NCI-H345 (cell line): Measurements from ENCODE around the gene FARS2.

Experiments used
- DNase-seq: peaks from one replicate; lab custom pipeline; 2025; lab: John Stamatoyannopoulos, UW

The FARS2 gene

DNA sequence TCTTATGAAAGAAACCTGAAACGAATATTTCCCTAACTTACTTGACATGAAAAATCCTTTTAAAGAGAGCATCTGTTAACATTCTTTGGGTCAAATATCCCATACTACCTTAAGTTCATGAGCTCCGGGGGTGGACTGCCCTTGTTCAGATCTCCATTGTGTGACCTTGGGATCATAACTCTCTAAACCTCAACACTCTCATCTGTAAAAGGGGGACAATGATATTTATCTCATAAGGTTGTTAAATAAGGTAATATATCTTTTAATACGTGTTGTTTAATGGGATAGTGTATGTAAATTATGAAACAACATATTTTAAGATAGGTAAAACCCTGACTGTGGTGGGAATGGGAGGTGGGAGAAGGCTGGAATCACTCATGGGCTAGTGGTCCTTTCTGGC lies 326.3 kb downstream of the FARS2 start:
- no peak for DNase-seq

DNA sequence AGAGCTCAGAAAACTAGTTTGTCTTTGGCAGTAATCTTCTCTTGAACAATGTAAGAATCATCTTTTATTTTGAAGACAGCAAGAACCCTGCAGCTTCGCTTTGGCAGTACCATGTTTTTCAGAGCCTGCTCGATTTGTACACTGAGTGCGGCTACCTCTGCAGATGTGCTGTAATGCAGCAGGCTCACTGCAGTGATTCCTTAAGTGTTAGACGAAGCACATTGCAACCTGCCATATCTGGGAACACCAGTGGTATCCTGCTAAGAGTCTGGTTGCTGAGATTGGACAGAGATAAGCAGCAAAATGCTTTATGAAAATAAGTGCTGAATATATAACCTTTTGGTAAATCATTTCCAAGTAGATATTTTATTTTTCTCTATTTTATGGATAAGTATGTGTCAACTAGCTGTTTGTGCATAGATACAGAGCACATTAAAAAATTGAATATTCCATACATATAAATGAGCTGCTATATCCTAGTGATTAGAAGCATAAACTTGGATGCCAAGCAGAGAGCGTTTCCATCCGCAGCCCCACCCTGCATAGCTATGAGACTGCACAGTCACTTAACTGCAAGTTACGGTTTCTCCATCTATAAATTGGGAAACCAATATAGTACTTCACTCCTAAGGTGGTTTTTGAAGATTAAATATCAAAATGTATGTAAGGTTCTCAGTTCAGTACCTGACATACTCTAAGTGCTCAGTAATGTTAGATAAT lies 328.3 kb downstream of the FARS2 start:
- no peak for DNase-seq

DNA sequence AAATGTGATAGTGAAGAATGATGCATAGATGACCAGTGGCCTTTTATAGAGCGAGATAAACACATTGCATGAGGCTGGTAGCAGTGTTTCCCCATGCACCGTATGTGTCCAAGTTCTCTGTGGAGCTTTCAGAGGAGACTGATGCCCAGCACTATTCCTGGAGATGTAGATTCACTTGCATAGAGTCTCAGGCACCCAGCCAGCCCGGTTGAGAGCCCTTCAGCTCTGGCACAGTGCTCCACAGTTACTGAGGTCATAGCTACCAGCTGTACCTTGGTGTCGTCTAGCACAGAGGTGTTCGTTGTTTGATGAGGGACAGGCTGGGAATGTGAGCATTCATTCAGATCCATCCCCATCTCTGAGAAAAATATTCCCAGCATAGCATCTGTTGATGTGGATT lies 328.9 kb downstream of the FARS2 start:
- peak; percentile 15 for DNase-seq

DNA sequence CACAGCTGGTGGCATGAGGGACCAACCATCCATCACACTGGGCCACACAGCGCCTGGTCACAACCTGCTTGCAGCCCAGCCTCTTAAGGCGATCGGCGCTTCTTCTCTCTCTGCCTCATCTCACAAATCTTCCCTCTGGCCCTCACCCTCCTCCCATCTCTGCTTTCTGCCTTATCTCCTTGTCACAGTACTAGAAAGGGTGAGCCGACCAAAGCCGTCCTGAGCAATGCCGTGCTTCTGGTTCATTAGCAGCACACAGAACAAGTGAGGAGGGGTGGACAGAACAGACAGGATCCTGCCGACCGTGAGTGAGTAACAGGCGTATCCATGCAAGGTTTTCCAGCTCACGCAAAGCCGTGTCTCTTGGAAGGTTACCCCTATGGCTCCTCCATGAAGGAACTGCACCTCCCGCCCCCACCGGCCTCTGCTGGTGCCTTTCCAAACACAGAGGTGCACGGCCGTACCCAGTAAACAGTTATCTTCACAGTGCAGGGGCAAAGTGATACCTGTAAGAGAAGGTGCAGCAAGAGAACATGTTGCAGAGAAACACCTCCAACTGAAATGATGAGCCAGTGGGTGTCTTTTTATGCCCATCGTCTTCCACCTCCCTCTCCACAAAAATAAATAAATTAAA lies 331.7 kb downstream of the FARS2 start:
- no peak for DNase-seq

DNA sequence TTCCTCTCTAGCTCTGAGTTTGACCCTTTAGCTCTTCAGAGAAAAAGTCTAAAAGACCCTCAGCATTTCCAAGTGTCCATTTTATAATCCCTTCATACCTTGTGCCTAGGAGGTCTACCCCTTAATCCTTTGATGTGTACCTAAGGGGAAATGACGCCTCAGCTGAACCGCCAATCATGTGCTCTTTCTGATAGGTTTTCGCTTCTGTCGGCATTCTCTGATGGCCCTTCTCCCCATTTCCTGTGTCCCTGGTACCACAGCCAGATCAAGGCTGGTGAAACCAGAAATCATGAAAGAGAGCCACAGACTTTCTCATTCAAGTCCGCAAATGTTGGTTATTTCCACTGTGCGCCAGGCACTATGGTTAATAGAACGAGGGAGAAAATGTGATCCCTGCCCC lies 333.9 kb downstream of the FARS2 start:
- no peak for DNase-seq

DNA sequence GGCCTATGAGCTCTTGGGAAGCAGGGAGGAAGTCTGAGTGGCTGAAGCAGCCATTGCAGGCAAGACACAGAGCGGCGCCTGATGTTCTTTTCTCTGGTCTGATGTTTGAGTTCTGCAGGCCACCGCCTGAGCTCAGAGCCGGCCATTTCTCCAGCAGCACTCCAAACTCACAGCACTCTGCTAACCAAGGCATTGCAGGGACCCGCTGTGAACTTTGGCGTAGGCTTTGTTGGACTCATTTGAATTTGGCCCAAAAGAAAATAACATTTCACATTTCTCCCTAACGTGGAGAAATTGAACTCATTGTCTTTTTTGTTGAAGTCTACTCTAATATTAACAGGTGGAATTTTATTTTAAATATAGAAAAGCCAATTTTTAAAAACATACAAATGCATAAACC lies 336.1 kb downstream of the FARS2 start:
- no peak for DNase-seq

DNA sequence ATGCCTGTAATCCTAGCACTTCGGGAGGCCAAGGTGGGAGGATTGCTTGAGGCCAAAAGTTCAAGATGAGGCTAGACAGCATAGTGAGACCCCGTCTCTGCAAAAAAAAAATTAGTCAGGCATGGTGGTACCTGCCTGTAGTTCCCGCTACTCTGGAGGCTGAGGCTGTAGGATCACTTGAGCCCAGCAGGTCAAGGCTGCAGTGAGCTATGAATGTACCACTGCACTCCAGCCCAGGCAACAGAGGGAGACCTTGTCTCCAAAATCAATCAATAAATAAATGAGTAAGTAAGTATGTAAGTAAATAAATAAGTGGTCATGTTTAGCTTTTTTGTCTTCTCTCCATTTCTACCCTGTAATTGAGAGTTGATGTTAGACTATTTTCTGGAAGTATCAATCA lies 336.8 kb downstream of the FARS2 start:
- no peak for DNase-seq

DNA sequence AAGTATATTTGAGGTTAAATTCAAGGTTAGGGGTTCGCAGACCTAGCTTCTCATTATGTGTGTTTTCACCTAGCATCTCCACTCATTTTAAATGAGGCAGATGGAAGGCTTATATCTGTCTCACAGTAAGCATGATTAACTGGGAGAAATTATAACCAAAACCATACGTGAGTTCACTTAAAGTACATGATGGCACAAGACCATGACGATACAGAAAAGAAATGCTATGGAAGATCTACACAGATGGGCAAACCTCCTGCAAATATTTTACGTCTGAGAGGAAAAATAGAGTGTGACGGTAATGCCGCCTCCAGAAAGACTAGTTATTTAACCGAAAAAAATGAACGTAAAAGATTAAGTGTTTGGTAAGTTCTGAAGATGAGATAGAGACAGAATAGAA lies 337.8 kb downstream of the FARS2 start:
- no peak for DNase-seq

DNA sequence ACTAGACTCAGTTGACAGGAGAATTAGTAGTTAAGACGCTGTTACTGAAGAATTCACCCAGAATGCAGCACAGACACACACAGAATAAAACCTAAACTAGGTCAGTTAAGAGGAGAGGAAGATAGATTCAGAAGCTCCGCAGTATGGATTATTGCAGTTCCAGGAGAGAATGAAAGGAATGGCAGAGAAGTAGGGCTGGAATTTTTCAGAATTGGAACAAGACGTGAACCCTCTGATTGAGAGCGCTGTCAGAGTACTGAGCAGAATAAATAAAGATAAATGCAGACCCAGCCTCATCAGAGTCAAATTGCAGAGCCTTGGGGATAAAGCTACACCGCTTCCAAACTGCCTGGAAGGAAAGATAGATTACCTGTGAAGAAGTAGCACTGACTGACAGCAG lies 344.6 kb downstream of the FARS2 start:
- DNase-seq, result no peak

DNA sequence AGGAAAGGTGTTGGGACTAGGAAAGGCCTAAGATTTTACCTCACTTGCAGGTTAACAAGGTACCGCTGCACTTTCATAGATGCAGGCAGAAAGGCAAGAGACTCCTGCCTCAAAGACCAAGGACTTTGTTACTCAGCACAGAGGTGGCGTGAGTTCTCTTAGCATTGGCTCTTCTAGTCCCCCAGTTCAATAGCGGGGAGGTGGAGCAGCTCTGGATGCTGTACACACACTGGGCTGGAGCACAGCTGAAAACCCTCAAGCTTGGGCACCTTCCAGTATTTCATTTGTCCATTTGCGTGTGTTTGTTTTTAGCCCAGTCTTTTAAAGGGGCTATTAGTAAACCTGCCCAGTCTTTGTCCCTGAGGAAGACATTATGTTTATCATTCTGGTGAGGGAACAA lies 345.2 kb downstream of the FARS2 start:
- DNase-seq, result no peak

DNA sequence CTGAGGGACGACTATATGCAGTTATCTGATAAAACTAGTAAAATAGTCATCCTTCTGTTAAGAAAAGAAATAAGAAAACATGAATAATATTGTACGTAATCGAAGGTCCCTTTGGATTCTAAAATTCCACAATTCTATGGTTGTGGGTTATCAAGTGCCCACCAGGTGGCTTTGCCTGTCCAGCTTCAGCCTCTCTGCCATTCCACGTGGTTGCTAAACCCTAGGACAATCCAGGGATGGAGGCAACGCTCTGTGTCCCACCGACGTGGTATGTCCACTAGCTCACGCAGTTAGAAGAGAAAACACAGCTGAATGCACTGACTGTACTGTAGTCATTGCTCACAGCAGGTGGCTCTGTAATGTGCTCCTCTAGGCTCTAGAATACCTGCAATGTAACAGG lies 349.3 kb downstream of the FARS2 start:
- no peak for DNase-seq

DNA sequence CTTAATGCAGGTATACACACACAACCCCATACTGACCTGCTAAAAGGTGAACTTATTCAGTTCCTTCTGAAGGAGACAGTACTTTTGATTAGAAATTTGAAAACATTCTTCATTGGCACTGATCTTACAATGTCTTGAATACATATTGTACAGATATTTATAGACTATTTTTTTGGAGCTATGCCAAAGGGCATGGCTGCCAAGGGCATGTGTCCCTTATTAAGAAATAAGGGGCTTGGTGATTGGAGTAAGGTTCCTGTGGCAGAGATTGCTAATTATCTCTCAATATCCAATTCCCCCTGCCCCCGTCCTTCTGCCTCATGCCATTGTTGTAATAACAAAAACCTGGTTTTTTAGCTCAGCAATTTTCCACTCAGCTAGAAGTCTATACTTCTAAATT lies 355.9 kb downstream of the FARS2 start:
- no peak for DNase-seq

DNA sequence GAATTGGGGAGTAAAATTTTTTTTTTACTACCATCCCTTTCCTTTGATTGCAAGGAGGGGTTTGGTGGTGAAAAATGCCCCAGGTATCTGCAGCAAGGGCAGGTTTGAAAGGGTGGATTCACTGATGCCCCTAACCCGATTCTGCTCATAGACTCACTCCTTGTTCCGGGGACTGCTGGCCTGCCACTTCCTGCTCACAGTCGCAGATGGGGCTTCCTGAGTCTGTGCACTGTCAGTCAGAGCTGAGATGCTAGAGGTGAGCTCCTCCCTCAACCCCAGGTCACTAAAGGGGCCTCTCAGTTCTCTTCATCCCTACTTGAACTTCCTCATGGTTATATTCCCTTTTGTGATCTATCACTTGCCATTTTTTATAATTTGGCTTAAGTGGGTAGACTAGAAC lies 357.9 kb downstream of the FARS2 start:
- no peak for DNase-seq

DNA sequence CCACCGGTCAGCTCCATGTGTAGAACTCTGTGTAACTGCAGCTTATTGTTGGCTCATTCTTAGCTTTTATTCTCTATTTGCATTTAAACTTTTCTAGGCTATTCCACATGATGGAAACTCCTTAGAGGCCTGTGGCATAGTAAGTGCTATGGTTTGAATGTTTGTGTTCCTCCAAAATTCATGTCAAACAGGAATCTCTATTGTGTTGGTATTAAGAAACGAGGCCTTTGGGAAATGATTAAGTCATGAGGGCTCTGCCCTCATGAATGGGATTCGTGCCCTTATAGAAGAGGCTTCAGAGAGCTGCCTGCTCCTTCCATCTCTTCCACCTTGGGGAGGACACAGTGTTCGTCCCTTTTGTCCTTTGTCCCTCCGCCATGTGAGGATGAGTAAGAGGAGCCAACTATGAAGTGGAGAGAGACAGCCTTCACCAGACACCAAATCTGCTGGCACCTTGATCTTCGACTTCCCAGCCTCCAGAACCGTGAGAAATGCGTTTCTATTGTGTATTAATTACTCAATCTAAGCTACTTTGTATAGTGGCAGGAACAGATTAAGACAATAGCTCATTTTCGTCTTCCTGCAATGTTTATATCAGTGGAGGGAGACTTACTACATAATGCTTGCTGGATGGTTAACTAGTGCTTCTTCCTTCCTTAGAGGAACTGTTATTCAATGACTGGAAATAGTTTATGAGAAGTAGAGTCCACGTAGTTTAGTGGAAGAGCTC lies 361.1 kb downstream of the FARS2 start:
- DNase-seq, result no peak

DNA sequence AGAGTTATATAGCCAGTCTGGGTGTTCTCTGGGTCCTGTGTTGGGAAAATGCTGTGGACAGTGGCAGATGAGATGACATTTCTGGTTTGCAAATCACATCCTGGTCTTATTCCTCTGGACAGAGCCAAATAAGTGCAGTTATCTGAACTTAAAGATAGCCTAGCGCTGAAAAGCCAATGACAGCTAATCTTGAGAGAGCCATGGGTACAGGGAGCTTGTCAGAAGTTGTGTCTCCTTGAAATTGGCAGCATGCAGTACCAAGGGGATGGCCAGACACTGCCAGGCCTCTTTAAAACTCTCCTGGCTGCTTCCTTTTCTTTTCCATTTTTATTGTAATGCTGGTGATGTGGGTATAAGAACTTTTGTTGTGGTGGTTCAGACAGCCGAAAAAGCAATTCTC lies 362.5 kb downstream of the FARS2 start:
- DNase-seq, result no peak

DNA sequence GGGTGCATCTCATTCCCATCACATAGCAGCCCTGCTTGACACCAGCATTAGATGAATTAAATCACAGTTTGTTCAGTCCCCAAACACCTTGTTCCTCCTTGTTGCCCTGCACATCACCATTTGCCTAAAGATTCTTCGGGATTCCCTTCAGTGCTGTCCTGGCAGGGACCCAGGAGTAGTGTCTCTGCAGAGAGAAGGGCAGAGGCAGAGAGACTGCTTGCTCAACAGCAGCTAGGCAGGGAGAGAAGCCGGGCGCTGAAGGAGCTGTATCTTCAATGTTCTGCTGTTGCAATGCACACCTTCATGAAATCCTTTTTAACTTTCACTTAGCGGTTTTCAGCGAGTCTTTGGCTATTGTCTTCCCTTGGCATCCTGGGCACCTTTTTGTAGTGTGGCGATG lies 362.9 kb downstream of the FARS2 start:
- no peak for DNase-seq

DNA sequence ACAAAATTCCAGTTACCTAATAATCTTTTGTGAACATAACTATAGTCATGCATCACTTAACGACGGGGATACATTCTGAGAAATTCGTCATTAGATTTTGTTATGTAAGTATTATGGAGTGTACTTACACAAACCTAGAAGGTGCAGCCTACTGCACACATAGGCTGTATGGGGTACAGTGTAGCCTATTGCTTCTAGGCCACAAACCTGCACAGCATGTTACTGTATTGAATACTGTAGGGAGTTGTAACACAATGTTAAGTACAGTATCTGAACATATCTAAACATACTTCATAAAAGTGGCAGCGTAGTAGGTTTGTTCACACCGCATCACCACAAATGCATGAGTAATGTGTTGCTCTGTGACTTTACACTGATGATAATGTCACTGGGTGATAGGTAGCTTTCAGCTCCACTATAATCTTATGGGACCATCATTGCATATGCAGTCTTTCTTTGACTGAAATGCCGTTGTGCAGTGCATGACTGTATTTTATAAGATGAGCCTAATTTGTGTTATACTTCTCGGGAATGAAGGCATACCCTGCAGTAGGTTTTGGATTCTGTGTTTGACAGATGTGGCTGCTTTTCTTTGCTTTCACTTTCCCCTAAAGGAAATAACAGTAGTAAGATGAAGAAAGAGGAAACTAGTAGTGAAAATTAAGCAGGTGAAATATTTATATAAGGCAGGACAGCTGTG lies 365.6 kb downstream of the FARS2 start:
- no peak for DNase-seq

DNA sequence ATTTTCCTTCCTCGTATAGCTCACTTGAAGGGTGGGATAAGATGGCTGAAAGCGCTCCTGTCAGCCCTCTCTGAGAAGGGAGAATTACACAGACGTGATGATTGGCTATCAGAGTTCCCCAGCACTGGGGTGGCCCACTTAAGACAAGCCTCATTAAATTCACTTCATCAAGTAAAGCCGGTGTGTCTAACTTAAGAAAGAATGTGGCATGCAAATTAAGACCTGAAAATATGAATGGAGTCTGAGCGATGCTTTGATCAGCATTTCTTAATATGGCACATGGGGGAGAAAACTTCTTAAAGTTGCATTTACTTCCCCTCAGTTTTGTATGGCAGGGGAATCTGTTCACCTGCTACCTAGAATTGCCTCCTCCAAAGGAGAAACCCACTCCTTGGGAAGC lies 369.3 kb downstream of the FARS2 start:
- no peak for DNase-seq

DNA sequence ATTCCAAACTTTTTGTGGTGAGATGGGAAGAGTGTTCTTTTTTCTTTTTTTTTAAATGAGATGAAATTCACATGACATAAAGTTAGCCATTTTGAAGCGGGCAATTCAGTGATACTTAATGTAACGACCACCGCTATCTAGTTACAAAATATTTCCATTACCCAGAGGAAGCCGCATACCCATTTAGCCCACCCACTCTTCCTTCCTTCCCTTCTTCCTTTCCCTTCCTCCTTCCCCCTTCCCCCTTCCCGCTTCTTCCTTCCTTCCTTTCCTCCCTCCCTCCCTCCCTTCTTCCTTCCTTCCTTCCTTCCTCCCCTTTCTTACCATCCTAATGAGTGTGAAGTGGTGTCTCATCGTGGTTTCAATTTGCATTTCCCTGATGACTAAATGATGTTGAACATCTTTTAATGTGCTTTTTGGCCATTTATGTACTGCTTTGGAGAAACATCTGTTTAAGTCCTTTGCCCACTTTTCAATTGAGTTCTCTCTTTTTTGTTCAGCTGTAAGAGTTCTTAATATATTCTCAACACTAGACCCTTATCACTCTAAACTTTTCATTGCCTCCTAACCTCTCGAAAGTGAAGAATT lies 371.1 kb downstream of the FARS2 start:
- no peak for DNase-seq

DNA sequence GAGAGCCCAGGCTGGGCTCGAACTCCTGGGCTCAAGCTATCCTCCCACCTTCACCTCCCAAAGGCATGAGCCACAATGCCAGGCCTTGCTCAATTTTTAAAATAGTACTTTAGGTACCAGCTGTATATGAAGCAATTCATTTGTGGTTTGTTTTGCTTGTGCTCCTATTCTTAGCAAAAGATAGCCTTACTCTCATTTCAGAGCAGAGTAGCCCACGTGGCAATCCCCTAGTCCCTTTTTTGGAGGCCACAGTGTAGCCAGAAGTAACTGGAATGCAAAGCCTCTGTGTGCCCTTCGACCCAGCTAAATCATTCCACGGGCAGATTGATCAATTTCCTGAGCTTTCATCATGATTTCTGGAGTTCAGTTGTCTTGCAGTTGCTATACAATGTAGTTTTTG lies 373.2 kb downstream of the FARS2 start:
- no peak for DNase-seq

DNA sequence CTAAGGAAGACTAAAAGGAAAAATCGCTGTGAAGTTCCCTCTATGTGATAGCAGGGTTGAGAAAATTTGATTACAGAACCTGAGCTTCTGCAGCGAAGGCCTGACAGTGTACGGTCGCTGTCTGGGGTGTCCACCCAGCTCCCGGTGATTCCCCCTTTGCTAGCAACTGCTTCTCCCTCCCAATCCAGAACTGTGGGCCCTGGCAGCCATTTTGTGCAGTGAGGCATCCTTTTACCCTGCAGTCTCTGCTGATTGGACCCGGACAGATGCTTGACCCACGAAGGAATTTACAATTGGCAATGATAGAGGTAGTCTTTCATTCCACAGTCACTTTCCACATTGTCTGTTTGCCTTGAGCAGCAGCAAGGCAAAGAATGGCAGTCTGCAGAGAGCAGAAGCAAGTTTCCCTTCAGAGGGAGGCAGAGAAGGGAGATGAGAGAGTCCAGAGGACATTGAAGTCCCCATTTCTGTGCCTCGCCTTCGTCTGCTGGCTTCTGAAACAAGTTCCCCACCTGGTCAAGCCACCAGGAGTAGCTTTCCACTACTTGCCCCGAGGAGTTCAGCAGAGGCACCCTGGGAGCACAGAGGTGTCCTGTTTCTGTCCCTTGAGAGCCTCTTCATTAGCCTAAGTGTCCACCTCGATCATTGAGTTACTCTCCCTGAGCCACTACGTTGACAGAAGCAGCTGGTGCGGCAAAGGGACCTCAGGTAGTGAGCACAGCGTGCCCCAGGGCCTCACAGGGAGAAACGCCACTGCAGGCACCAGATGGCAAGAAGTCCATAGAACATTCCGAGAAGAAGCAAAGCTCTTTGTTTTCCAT lies 375.1 kb downstream of the FARS2 start:
- no peak for DNase-seq

DNA sequence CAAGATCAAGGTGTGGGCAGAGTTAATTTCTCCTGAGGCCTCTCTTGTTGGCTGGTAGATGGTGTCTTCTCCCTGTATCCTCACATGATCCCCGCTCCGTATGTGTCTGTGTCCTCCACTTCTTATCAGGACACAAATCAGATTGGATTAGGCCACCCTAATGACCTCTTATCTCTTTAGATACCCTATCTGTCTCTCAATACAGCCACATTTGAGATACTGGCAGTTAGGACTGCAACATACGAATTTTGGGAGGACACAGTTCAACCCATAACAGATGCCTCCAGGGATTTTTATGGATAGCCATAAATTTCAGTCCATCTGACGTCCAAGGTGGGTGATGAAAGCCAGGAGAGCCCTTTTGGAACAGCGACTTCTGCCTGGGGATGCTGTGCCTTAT lies 376.4 kb downstream of the FARS2 start:
- no peak for DNase-seq
